Thyroid gland (tissue), 4 donors: ENCODE data around the gene COL28A1.

Source experiments
- CTCF ChIP-seq, 6 experiments: fragments of 200-600 bp in 3 of 6; fragments of 450-650 bp in 3 of 6; sonication (generic) in 3 of 6; IDR thresholded peaks; one replicate each; pipeline ENCODE4 v1.5.1; 2016 to 2019; ENCODE audit warnings: antibody characterized with exemption in 6 of 6, mild to moderate bottlenecking in 2 of 6, inconsistent platforms in 1 of 6, moderate library complexity in 1 of 6
- POLR2A ChIP-seq, 2 donors: fragments of 450-650 bp; IDR thresholded peaks; one replicate each; pipeline ENCODE4 v1.6.1; 2017; ENCODE audit warnings: antibody characterized with exemption in 2 of 2, mild to moderate bottlenecking in 2 of 2, moderate library complexity in 1 of 2

- TF ChIP-seq POLR2A (IDR thresholded peaks at IDR 0.05) (no peak), CTCF (IDR thresholded peaks at IDR 0.05) (no peak)
Observed at GRCh38 chr7:7318601-7319000, 217.1 kb downstream of the COL28A1 start.
